Parathyroid adenoma (tissue), 2 donors: Measurements from ENCODE around the gene FAM240A.

Experiments
- H2AFZ ChIP-seq: fragments of 300-600 bp; sonication (generic); one replicate; pipeline ENCODE4 v1.7.0; 2017; ENCODE audit warnings: antibody characterized with exemption, mild to moderate bottlenecking
- H3K27ac ChIP-seq: fragments of 300-600 bp; sonication (generic); one replicate; pipeline ENCODE4 v1.7.0; 2017
- H3K27me3 ChIP-seq: fragments of 300-600 bp; sonication (generic); one replicate; pipeline ENCODE4 v1.7.0; 2017; ENCODE audit warnings: low read length; ENCODE audit not compliant: control insufficient read depth, insufficient read depth
- H3K36me3 ChIP-seq: fragments of 300-600 bp; sonication (generic); one replicate; pipeline ENCODE4 v1.7.0; 2017; ENCODE audit warnings: low read length; ENCODE audit not compliant: control insufficient read depth, insufficient read depth
- H3K4me1 ChIP-seq: fragments of 300-600 bp; sonication (generic); one replicate; pipeline ENCODE4 v1.7.0; 2017; ENCODE audit warnings: control low read depth
- H3K4me2 ChIP-seq: fragments of 300-600 bp; sonication (generic); one replicate; pipeline ENCODE4 v1.7.0; 2017; ENCODE audit warnings: low read length
- H3K4me3 ChIP-seq: fragments of 300-600 bp; sonication (generic); one replicate; pipeline ENCODE4 v1.7.0; 2017; ENCODE audit warnings: low read depth, low read length
- H3K79me2 ChIP-seq: fragments of 300-600 bp; sonication (generic); one replicate; pipeline ENCODE4 v1.7.0; 2017; ENCODE audit warnings: control low read depth
- H3K9ac ChIP-seq: fragments of 300-600 bp; sonication (generic); one replicate; pipeline ENCODE4 v1.7.0; 2017; ENCODE audit warnings: mild to moderate bottlenecking
- H3K9me3 ChIP-seq: fragments of 300-600 bp; sonication (generic); one replicate; pipeline ENCODE4 v1.7.0; 2017; ENCODE audit warnings: low read length; ENCODE audit not compliant: control insufficient read depth
- CTCF ChIP-seq: fragments of 300-600 bp; sonication (generic); IDR thresholded peaks from one replicate; pipeline ENCODE4 v1.7.0; 2017; ENCODE audit warnings: antibody characterized with exemption, mild to moderate bottlenecking
- donor health status: primary hyperparathyroidism.

FAM240A gene

GRCh38 chr3:46612324-46612723 is at the start of gene FAM240A:
Gene FAM240A, plus strand, starts transcription at chr3:46612525. Its CDS starts 159 bp downstream, at chr3:46612684.
- Histone ChIP-seq H3K9me3 (no peaks in the 10 kb centered on the region), H3K27me3 (no peaks in the 10 kb centered on the region), H3K9ac (no peak within 1 kb of the TSS), H3K79me2 (no peaks in the 10 kb centered on the region), H3K4me1 (no peaks in the 10 kb centered on the region), H3K4me3 (no peak within 1 kb of the TSS), H3K36me3 (no peaks in the 10 kb centered on the region), H2AFZ (no peak within 1 kb of the TSS), H3K4me2 (no peak within 1 kb of the TSS), H3K27ac (no peak within 1 kb of the TSS)
- TF ChIP-seq CTCF: no peak

GRCh38 chr3:46564190-46565021 is 47.9 kb upstream of the FAM240A start:
- Histone ChIP-seq H3K9ac (no peak overlapping the region), H2AFZ (no peak overlapping the region), H3K4me3 (no peak overlapping the region), H3K27ac (no peak overlapping the region), H3K36me3 (no peaks in the 10 kb centered on the region), H3K27me3 (no peaks in the 10 kb centered on the region), H3K9me3 (no peaks in the 10 kb centered on the region), H3K4me1 (no peaks in the 10 kb centered on the region), H3K4me2 (no peak overlapping the region), H3K79me2 (no peaks in the 10 kb centered on the region)
- no peak for TF ChIP-seq CTCF

GRCh38 chr3:46565077-46565476 is 47.2 kb upstream of the FAM240A start:
- Histone ChIP-seq H3K27ac (no peak overlapping the region), H3K4me2 (no peak overlapping the region), H3K4me3 (no peak overlapping the region), H3K9me3 (no peaks in the 10 kb centered on the region), H3K9ac (no peak overlapping the region), H3K79me2 (no peaks in the 10 kb centered on the region), H3K36me3 (no peaks in the 10 kb centered on the region), H3K4me1 (no peaks in the 10 kb centered on the region), H3K27me3 (no peaks in the 10 kb centered on the region), H2AFZ (no peak overlapping the region)
- TF ChIP-seq CTCF: no peak

GRCh38 chr3:46565607-46566039 is 46.7 kb upstream of the FAM240A start:
- TF ChIP-seq CTCF: no peak
- Histone ChIP-seq H2AFZ (peak overlapping the region; percentile 81), H3K79me2 (no peaks in the 10 kb centered on the region), H3K9ac (no peak overlapping the region), H3K4me2 (peak overlapping the region; percentile 68), H3K4me3 (peak overlapping the region; percentile 20), H3K9me3 (no peaks in the 10 kb centered on the region), H3K36me3 (no peaks in the 10 kb centered on the region), H3K27me3 (no peaks in the 10 kb centered on the region), H3K4me1 (no peaks in the 10 kb centered on the region), H3K27ac (no peak overlapping the region)
